Liver (tissue), 3 donors: Measurements from ENCODE around the gene PRELID2.

Source experiments
- ATF3 ChIP-seq: IDR thresholded peaks from 2 replicates; pipeline ENCODE4 v1.6.1; 2016; ENCODE audit warnings: antibody characterized with exemption
- CTCF ChIP-seq: fragments of 150-350 bp; IDR thresholded peaks from 2 replicates; pipeline ENCODE4 v1.5.1; 2017; ENCODE audit warnings: improper control_type of control experiment, low read depth, low read length; ENCODE audit not compliant: missing input control
- EGR1 ChIP-seq, 2 donors: IDR thresholded peaks; 2 replicates each; pipeline ENCODE4 v1.6.1; 2016 to 2018; ENCODE audit warnings: antibody characterized with exemption in 2 of 2, low read depth in 2 of 2
- GABPA ChIP-seq, 2 donors: IDR thresholded peaks in 1 of 2; conservative IDR thresholded peaks in 1 of 2; 2 replicates each; pipeline ENCODE4 v1.6.1; 2016; ENCODE audit warnings: antibody characterized with exemption in 2 of 2, mild to moderate bottlenecking in 1 of 2, moderate library complexity in 1 of 2
- MAX ChIP-seq: IDR thresholded peaks from 2 replicates; pipeline ENCODE4 v1.6.1; 2016; ENCODE audit warnings: antibody characterized with exemption
- REST ChIP-seq: IDR thresholded peaks from 2 replicates; pipeline ENCODE4 v1.6.1; 2016; ENCODE audit warnings: antibody characterized with exemption, mild to moderate bottlenecking
- RXRA ChIP-seq, 2 donors: IDR thresholded peaks; 2 replicates each; pipeline ENCODE4 v1.6.1; 2017 to 2018; ENCODE audit warnings: antibody characterized with exemption in 2 of 2, mild to moderate bottlenecking in 1 of 2
- TAF1 ChIP-seq: conservative IDR thresholded peaks from 2 replicates; pipeline ENCODE4 v1.6.1; 2016; ENCODE audit warnings: antibody characterized with exemption, mild to moderate bottlenecking
- YY1 ChIP-seq: IDR thresholded peaks from 2 replicates; pipeline ENCODE4 v1.6.1; 2016; ENCODE audit warnings: antibody characterized with exemption, mild to moderate bottlenecking
- ZBTB33 ChIP-seq: IDR thresholded peaks from 2 replicates; pipeline ENCODE4 v1.6.1; 2016; ENCODE audit warnings: antibody characterized with exemption
- donor health status: healthy.
- donor health status: healthy.

GRCh38 chr5:145833631-145834200 is 1.4 kb downstream of the PRELID2 start:
- TF ChIP-seq MAX (no peak), CTCF (no peak), REST (no peak), RXRA (IDR thresholded peaks at IDR 0.05) (no peak), EGR1 (IDR thresholded peaks at IDR 0.05; ENCODE audit: low read depth in 2 of 2) (no peak), TAF1 (no peak), ATF3 (no peak), YY1 (no peak), GABPA (IDR thresholded peaks at IDR 0.05 in 1 of 2, conservative IDR thresholded peaks at IDR 0.05 in 1 of 2) (no peak), ZBTB33 (no peak)
